ENCODE measurements around the gene RHOXF1. TPM values are rescaled to one million over a fixed set of nuclear protein-coding genes. Genes with fewer than 3 reads are reported as not detected.
"Not testable (repeated sequence)": the region's sequence is repeated elsewhere in the genome, so short reads cannot be mapped to it uniquely, and the experiment has no call there.

Gene RHOXF1
- total RNA-seq, 4 donors from 2014 or later, result 2.1 to 3.6 TPM; not detected in 2

- no peaks in the 10 kb centered on the region for H3K36me3 ChIP-seq
- no peak overlapping the region for H3K4me3 ChIP-seq
- H3K4me1 ChIP-seq, result no peaks in the 10 kb centered on the region
- WGBS, result 40% methylated on average over 12 of the region's 12 CpGs
- no peak for DNase-seq (ENCODE audit: low spot score in 2 of 2)
- no peak for TF ChIP-seq POLR2AphosphoS5 (IDR thresholded peaks at IDR 0.05)
- no peak overlapping the region for H3K27ac ChIP-seq
- H3K9me3 ChIP-seq, result no peaks in the 10 kb centered on the region
- H3K27me3 ChIP-seq, result no peaks in the 10 kb centered on the region
Measured at GRCh38 chrX:120144178-120144844, 28.6 kb upstream of the RHOXF1 start.

- H3K4me1 ChIP-seq, result no peaks in the 10 kb centered on the region
- H3K9me3 ChIP-seq, result no peaks in the 10 kb centered on the region
- no peaks in the 10 kb centered on the region for H3K27me3 ChIP-seq
- TF ChIP-seq POLR2A (IDR thresholded peaks at IDR 0.05) (no peak), EP300 (IDR thresholded peaks at IDR 0.05) (no peak), POLR2AphosphoS5 (IDR thresholded peaks at IDR 0.05) (no peak), CTCF (IDR thresholded peaks at IDR 0.05) (no peak)
- no peak overlapping the region for H3K27ac ChIP-seq
- no peaks in the 10 kb centered on the region for H3K36me3 ChIP-seq
- no peak overlapping the region for H3K4me3 ChIP-seq
- DNase-seq (ENCODE audit: low spot score in 2 of 2), result no peak
- WGBS, result 71% methylated on average over 11 of the region's 11 CpGs
Measured at GRCh38 chrX:120140293-120140981, 24.7 kb upstream of the RHOXF1 start.

GRCh38 chrX:120137439-120137838 lies 21.7 kb upstream of the RHOXF1 start:
- no peak for TF ChIP-seq POLR2AphosphoS5 (IDR thresholded peaks at IDR 0.05)
- TF ChIP-seq POLR2A (IDR thresholded peaks at IDR 0.05), result no peak
- no peak for TF ChIP-seq CTCF (IDR thresholded peaks at IDR 0.05)
- no peak for TF ChIP-seq EP300 (IDR thresholded peaks at IDR 0.05)
- no peaks in the 10 kb centered on the region for H3K9me3 ChIP-seq
- 59% methylated on average over 3 of the region's 3 CpGs for WGBS

DNA sequence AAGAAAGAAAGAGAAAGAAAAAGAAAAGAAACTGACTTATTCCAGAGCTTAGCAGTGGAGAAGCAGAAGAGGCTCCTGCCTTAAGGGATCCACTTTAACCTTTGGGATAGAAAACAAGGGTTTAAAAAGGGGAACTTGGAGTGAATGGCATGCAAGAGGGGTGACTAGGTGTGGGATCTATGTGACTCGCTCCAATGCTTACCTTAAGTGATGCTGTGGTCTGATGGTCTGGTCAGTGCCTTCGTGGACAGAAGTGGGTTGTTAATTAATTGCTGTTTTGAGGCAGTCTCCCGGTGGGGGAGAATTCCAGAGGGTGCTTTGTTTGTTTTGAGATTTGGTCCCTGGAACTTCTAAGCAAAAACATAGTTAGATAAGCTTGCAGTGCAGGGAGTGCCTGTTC lies 21.1 kb upstream of the RHOXF1 start:
- 46% methylated on average over 3 of the region's 3 CpGs for WGBS
- Histone ChIP-seq H3K27me3 (no peaks in the 10 kb centered on the region), H3K36me3 (no peaks in the 10 kb centered on the region), H3K4me3 (no peak overlapping the region), H3K4me1 (no peaks in the 10 kb centered on the region), H3K27ac (no peak overlapping the region), H3K9me3 (no peaks in the 10 kb centered on the region)
- no peak for DNase-seq (ENCODE audit: low spot score in 2 of 2)
- TF ChIP-seq POLR2AphosphoS5 (IDR thresholded peaks at IDR 0.05) (no peak), CTCF (IDR thresholded peaks at IDR 0.05) (no peak), EP300 (IDR thresholded peaks at IDR 0.05) (no peak), POLR2A (IDR thresholded peaks at IDR 0.05) (no peak)

More at GRCh38 chrX:120137439-120137838, 21.7 kb upstream of the RHOXF1 start:
- no peaks in the 10 kb centered on the region for H3K4me1 ChIP-seq
- no peaks in the 10 kb centered on the region for H3K27me3 ChIP-seq
- no peak overlapping the region for H3K27ac ChIP-seq
- DNase-seq (ENCODE audit: low spot score in 2 of 2), result no peak
- no peak overlapping the region for H3K4me3 ChIP-seq
- H3K36me3 ChIP-seq, result no peaks in the 10 kb centered on the region

- no peaks in the 10 kb centered on the region for H3K4me1 ChIP-seq
- H3K4me3 ChIP-seq, result no peak overlapping the region
- TF ChIP-seq EP300 (IDR thresholded peaks at IDR 0.05) (no peak), CTCF (IDR thresholded peaks at IDR 0.05) (no peak), POLR2AphosphoS5 (IDR thresholded peaks at IDR 0.05) (no peak), POLR2A (IDR thresholded peaks at IDR 0.05) (no peak)
- no peaks in the 10 kb centered on the region for H3K9me3 ChIP-seq
- H3K27ac ChIP-seq, result no peak overlapping the region
- DNase-seq (ENCODE audit: low spot score in 2 of 2), result no peak
- WGBS, result 68% methylated on average over 6 of the region's 6 CpGs
- H3K36me3 ChIP-seq, result no peaks in the 10 kb centered on the region
- no peaks in the 10 kb centered on the region for H3K27me3 ChIP-seq
Measured at GRCh38 chrX:120136128-120136527, 20.4 kb upstream of the RHOXF1 start.

DNA sequence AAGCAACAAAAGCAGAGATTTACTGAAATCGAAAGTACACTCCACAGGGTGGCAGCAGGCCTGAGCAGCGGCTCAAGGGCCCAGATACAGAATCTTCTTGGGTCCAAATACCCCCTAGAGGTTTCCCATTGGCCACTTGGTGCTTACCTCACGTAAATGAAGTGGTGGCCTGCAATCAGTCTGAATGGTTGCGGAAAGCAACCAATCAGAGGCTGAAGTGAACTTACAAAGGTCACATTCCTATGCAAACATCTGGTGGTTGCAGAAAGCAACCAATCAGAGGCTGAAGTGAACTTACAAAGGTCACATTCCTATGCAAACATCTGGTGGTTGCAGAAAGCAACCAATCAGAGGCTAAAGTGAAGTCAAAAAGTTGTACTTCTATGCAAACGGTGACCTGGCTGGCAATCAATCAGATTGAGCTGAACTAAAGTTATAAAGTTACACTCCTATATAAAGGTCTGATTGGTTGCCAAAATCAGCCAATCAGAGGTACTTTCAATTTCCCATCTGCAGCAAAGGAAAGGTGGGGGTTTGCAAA lies 12.7 kb upstream of the RHOXF1 start:
- not testable (repeated sequence) for H3K27me3 ChIP-seq; DNase-seq (ENCODE audit: low spot score in 2 of 2); H3K4me1 ChIP-seq; H3K9me3 ChIP-seq; H3K27ac ChIP-seq; H3K36me3 ChIP-seq; H3K4me3 ChIP-seq
- WGBS, result 73% methylated on average over 5 of the region's 5 CpGs

Measured in suprapubic skin (tissue), 4 donors.